Measurements from ENCODE around the gene GNB1L. TPM values are rescaled to one million over a fixed set of nuclear protein-coding genes. Genes with fewer than 3 reads are reported as not detected.

GNB1L gene
- total and polyA plus RNA-seq, 9 of the 15 experiments (the other 6 are each of a cell fraction or from before 2014, with no cell fraction given), result 0.56 to 50.5 (median 10.2) TPM

DNA sequence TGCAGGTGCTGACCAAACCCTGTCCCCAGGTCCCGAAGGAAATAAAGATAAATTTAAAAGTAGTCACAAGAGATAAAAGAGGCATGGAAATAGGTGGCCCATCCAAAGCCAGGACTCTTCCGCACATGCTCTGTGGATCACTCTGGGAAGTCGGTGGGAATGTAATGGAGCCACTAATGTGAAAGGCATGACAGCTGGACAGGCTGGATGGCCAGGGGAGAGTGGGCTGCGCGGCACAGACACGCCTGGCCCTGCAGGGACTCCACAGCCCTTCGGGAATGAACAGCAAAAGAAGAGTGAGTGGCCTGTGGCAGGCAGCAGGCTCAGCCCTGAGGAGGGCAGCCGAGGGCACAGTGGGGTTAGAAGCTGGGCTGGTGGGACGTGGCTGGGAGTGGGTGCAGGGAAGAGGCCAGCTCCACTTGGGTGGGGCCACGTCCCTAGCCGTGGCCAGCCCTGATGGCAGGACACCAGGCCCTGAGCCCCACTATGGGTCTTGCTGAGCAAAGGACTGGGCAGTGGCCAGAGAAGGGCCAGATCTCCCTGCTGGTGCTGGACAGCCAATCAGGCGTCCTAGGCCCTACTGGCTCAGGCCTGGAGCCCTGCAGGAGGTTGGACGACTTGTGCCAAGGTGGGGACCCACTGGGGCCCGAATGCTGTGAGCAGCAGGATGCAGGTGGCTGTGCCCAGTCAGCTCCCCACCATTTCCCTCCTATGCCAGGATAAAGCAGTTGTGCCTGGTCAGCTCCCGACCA is 31.3 kb upstream of the GNB1L start:
- H3K4me2 ChIP-seq (ENCODE audit: insufficient read depth, low read length), result no peak overlapping the region
- no TSS peak for BruUV-seq (replicated peaks)
- POLR2A ChIA-PET, result interaction anchor here (0.5 to 11.1 kb wide), 17 partner anchors 11 to 1049 kb away, joined by 3 to 141 read pairs (median 4); no protein-coding TSS in a partner anchor
- no peak for TF ChIP-seq GTF2A2 (tag; IDR thresholded peaks at IDR 0.05)
- no peak for TF ChIP-seq HNRNPK (IDR thresholded peaks at IDR 0.05; ENCODE audit: low read depth, low read length, poor library complexity, severe bottlenecking)
- TF ChIP-seq BDP1 (IDR thresholded peaks at IDR 0.05; ENCODE audit: insufficient read depth, insufficient read length), result no peak
- TF ChIP-seq KDM1A (IDR thresholded peaks at IDR 0.05), result no peak
- no peak for TF ChIP-seq SMAD1 (IDR thresholded peaks at IDR 0.05; ENCODE audit: low read depth, low read length, partially characterized antibody)
- TF ChIP-seq ZNF324 (CRISPR knock-in tag; IDR thresholded peaks at IDR 0.05), result no peak
- TF ChIP-seq, protein P1, sequence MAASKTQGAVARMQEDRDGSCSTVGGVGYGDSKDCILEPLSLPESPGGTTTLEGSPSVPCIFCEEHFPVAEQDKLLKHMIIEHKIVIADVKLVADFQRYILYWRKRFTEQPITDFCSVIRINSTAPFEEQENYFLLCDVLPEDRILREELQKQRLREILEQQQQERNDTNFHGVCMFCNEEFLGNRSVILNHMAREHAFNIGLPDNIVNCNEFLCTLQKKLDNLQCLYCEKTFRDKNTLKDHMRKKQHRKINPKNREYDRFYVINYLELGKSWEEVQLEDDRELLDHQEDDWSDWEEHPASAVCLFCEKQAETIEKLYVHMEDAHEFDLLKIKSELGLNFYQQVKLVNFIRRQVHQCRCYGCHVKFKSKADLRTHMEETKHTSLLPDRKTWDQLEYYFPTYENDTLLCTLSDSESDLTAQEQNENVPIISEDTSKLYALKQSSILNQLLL (CRISPR knock-in tag; IDR thresholded peaks at IDR 0.05; ENCODE audit: borderline replicate concordance), result no peak
- no peak for TF ChIP-seq POU5F1 (IDR thresholded peaks at IDR 0.05; ENCODE audit: borderline replicate concordance, low read depth, low read length, partially characterized antibody)
- no peak for TF ChIP-seq ZNF140 (CRISPR knock-in tag; IDR thresholded peaks at IDR 0.05)
- no peak for TF ChIP-seq CC2D1A (IDR thresholded peaks at IDR 0.05)
- no peak for TF ChIP-seq NCOA6 (IDR thresholded peaks at IDR 0.05)

More for the DNA sequence above, 31.3 kb upstream of the GNB1L start:
- DNase-seq (ENCODE audit: extremely low read depth in 1 of 4, low spot score in 3 of 4), result no peak
- FAIRE-seq, result no peak
- Histone ChIP-seq H3K36me3 (ENCODE audit: control insufficient read depth, insufficient read depth, low read length) (no peaks in the 10 kb centered on the region), H3K27ac (ENCODE audit: extremely low read depth, low read depth, low read length) (no peak overlapping the region), H3K9me1 (ENCODE audit: control insufficient read depth, insufficient read depth, low read length) (peaks cover 6% of the 10 kb centered on the region), H3K4me1 (replicated peaks in 1 of 2; ENCODE audit: control insufficient read depth in 2 of 2, insufficient read depth in 2 of 2, low read length in 2 of 2) (peaks cover 6 to 65% of the 10 kb centered on the region in 2 experiments), H3K79me2 (ENCODE audit: control insufficient read depth, insufficient read depth, low read length) (no peaks in the 10 kb centered on the region), H4K20me1 (replicated peaks; ENCODE audit: control insufficient read depth, insufficient read depth, low read length) (peaks cover 38% of the 10 kb centered on the region), H2AFZ (ENCODE audit: low read depth, low read length) (no peak overlapping the region), H3K9ac (ENCODE audit: insufficient read depth in 1 of 2, low read depth in 2 of 2, low read length in 2 of 2) (peak overlapping the region in 1 of 2 experiments; percentile 65; a peak in 2 of 4 replicates), H3K9me3 (replicated peaks; ENCODE audit: control insufficient read depth, insufficient read depth, low read depth, low read length) (no peaks in the 10 kb centered on the region), H3K27me3 (ENCODE audit: control insufficient read depth in 2 of 2, insufficient read depth in 2 of 2, low read length in 2 of 2) (no peaks in the 10 kb centered on the region), H3K4me3 (no peak overlapping the region)
- in situ Hi-C loops (cut with MboI) (no loop called here), intact Hi-C loops (cut with micrococcal nuclease) (no loop called here)
- peak; percentile 3; the same call in 1 of the 3 replicates for ATAC-seq
- CTCF ChIA-PET (ENCODE audit: low intra/inter-chr PET ratio), result no interaction called here
- WGBS (ENCODE audit: insufficient coverage, low coverage, missing lambda C conversion rate), result 48% methylated on average over 15 of the region's 15 CpGs
